ENCODE measurements around the gene GIT2. TPM values are rescaled to one million over a fixed set of nuclear protein-coding genes. Genes with fewer than 3 reads are reported as not detected.
"Not testable (repeated sequence)": the region's sequence is repeated elsewhere in the genome, so short reads cannot be mapped to it uniquely, and the experiment has no call there.

Gene GIT2
- total RNA-seq, 1 donor from 2014 or later: 72.3 TPM

GRCh38 chr12:109988274-109988673 lies 7.9 kb downstream of the GIT2 start:
- Mint-ChIP-seq H3K4me1 (ENCODE audit: low read depth) (peaks cover 40% of the 10 kb centered on the region), H3K9me3 (no peaks in the 10 kb centered on the region), H3K4me3 (ENCODE audit: low read depth) (no peak overlapping the region), H3K36me3 (ENCODE audit: low read depth) (peaks cover 71% of the 10 kb centered on the region), H3K27me3 (ENCODE audit: low read depth) (no peaks in the 10 kb centered on the region), H3K27ac (peak overlapping the region; percentile 79)
- intact Hi-C loops (cut with micrococcal nuclease): no loop called here
- no peak for DNase-seq (ENCODE audit: low spot score)

GRCh38 chr12:109987615-109988014 lies 8.6 kb downstream of the GIT2 start:
- Mint-ChIP-seq H3K4me3 (ENCODE audit: low read depth) (no peak overlapping the region), H3K27me3 (ENCODE audit: low read depth) (no peaks in the 10 kb centered on the region), H3K36me3 (ENCODE audit: low read depth) (peaks cover 73% of the 10 kb centered on the region), H3K27ac (peak overlapping the region; percentile 79), H3K9me3 (no peaks in the 10 kb centered on the region), H3K4me1 (ENCODE audit: low read depth) (peaks cover 38% of the 10 kb centered on the region)
- intact Hi-C loops (cut with micrococcal nuclease): loop anchor here (1.0 kb wide), 2 partner anchors 9 to 68 kb away; partner anchors contain the start of gene GIT2
- DNase-seq (ENCODE audit: low spot score): no peak

DNA sequence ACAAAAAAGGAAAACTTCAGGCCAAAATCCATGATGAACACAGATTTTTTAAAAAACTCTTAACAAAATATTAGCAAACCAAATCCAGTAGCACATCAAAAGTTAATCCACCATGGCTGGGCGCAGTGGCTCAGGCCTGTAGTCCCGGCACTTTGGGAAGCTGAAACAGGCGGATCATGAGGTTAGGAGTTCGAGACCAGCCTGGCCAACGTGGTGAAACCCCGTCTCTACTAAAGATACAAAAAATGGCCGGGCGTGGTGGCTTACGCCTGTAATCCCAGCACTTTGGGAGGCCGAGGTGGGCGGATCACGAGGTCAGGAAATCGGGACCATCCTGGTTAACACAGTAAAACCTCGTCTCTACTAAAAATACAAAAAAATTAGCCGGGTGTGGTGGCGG lies 9.9 kb downstream of the GIT2 start:
- H3K9me3 Mint-ChIP-seq; DNase-seq (ENCODE audit: low spot score); H3K27me3 Mint-ChIP-seq (ENCODE audit: low read depth); intact Hi-C loops (cut with micrococcal nuclease); H3K4me3 Mint-ChIP-seq (ENCODE audit: low read depth): not testable (repeated sequence)
- H3K36me3 Mint-ChIP-seq (ENCODE audit: low read depth): peaks cover 77% of the 10 kb centered on the region
- H3K4me1 Mint-ChIP-seq (ENCODE audit: low read depth): peaks cover 46% of the 10 kb centered on the region
- H3K27ac Mint-ChIP-seq: peak overlapping the region; percentile 63

DNA sequence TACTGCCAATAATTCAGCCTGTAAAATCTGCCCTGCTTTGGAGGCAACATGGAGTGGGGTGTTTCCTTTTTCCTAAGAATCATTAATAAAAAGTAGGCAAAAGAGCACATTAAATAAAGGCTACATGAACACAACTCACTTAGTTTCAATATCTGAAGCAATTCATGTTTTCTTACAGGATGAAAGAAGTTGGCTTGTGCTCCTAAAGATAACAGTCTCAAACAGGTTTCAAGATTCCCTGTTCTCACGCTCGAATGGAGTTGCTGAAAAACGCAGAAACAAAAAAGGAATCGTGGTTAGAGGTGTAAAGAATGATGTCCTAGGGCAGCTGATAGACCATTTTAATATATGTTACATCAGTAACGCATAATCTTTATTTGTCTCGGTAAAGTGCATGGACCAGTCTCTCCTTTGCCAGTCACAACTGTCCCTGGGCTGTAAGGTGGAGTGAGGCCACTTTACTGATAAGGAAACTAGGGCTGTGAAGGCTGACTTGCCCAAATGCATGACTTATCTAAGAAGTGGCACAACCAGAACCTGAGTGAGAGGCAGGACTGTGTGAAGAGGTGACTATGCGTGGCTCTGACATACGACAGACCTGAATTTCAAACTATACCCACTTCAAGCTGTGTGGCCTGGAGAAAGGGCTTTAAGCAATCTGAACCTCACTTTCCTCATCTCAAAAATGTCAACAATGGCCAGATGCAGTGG lies 12.6 kb downstream of the GIT2 start:
- Mint-ChIP-seq H3K36me3 (ENCODE audit: low read depth) (peaks cover 81% of the 10 kb centered on the region), H3K4me3 (ENCODE audit: low read depth) (no peak overlapping the region), H3K9me3 (peaks cover 4% of the 10 kb centered on the region), H3K4me1 (ENCODE audit: low read depth) (peaks cover 54% of the 10 kb centered on the region), H3K27ac (peak overlapping the region; percentile 12), H3K27me3 (ENCODE audit: low read depth) (no peaks in the 10 kb centered on the region)
- DNase-seq (ENCODE audit: low spot score): no peak
- intact Hi-C loops (cut with micrococcal nuclease): no loop called here

- Mint-ChIP-seq H3K4me3 (ENCODE audit: low read depth) (peak overlapping the region; percentile 9), H3K9me3 (peaks cover 8% of the 10 kb centered on the region), H3K4me1 (ENCODE audit: low read depth) (peaks cover 53% of the 10 kb centered on the region), H3K27ac (peak overlapping the region; percentile 87), H3K36me3 (ENCODE audit: low read depth) (peaks cover 83% of the 10 kb centered on the region), H3K27me3 (ENCODE audit: low read depth) (no peaks in the 10 kb centered on the region)
- DNase-seq (ENCODE audit: low spot score): no peak
- intact Hi-C loops (cut with micrococcal nuclease): no loop called here
Measured at GRCh38 chr12:109982210-109982609, 14.0 kb downstream of the GIT2 start.

- Mint-ChIP-seq H3K27me3 (ENCODE audit: low read depth) (no peaks in the 10 kb centered on the region), H3K9me3 (peaks cover 8% of the 10 kb centered on the region), H3K4me1 (ENCODE audit: low read depth) (peaks cover 53% of the 10 kb centered on the region), H3K36me3 (ENCODE audit: low read depth) (peaks cover 86% of the 10 kb centered on the region), H3K27ac (peak overlapping the region; percentile 87), H3K4me3 (ENCODE audit: low read depth) (peak overlapping the region; percentile 6)
- peak; percentile 54 for DNase-seq (ENCODE audit: low spot score)
- intact Hi-C loops (cut with micrococcal nuclease): loop anchor here (2.0 kb wide), 1 partner anchor 13 kb away; no protein-coding TSS in a partner anchor
Measured at GRCh38 chr12:109981311-109981710, 14.9 kb downstream of the GIT2 start.

- Mint-ChIP-seq H3K4me3 (ENCODE audit: low read depth) (no peak overlapping the region), H3K27me3 (ENCODE audit: low read depth) (no peaks in the 10 kb centered on the region), H3K4me1 (ENCODE audit: low read depth) (peaks cover 25% of the 10 kb centered on the region), H3K36me3 (ENCODE audit: low read depth) (peaks cover 84% of the 10 kb centered on the region), H3K27ac (no peak overlapping the region), H3K9me3 (peaks cover 11% of the 10 kb centered on the region)
- DNase-seq (ENCODE audit: low spot score): no peak
- intact Hi-C loops (cut with micrococcal nuclease): loop anchor here (5.0 kb wide), 1 partner anchor 34 kb away; no protein-coding TSS in a partner anchor
Measured at GRCh38 chr12:109972821-109973220, 23.3 kb downstream of the GIT2 start.

GRCh38 chr12:109968801-109969200 lies 27.4 kb downstream of the GIT2 start:
- Mint-ChIP-seq H3K27me3 (ENCODE audit: low read depth) (no peaks in the 10 kb centered on the region), H3K4me3 (ENCODE audit: low read depth) (no peak overlapping the region)

DNA sequence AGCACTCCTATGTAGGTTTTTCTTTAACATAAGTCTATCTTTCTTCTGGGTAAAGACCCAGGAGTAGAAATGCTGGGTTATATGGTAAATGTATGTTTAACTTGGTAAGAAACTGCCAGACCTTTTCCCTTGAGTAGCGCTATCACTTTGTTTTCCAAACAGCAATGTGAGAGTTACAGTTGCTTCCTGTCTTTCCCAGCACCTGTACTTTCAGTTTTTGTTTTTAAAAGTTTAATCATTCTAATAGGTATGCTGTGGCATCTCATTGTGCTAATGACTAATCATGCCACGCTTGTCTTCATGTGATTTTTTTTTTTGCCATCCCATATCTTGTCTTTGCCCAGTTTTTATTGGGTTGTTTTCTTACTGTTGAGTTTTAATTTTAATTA lies 28.1 kb downstream of the GIT2 start:
- no peak for DNase-seq (ENCODE audit: low spot score)
- Mint-ChIP-seq H3K27me3 (ENCODE audit: low read depth) (no peaks in the 10 kb centered on the region), H3K9me3 (no peaks in the 10 kb centered on the region), H3K27ac (peak overlapping the region; percentile 81), H3K36me3 (ENCODE audit: low read depth) (peaks cover 78% of the 10 kb centered on the region), H3K4me3 (ENCODE audit: low read depth) (peak overlapping the region; percentile 13), H3K4me1 (ENCODE audit: low read depth) (peaks cover 31% of the 10 kb centered on the region)
- intact Hi-C loops (cut with micrococcal nuclease): no loop called here

More at GRCh38 chr12:109968801-109969200, 27.4 kb downstream of the GIT2 start:
- no peaks in the 10 kb centered on the region for H3K9me3 Mint-ChIP-seq
- DNase-seq (ENCODE audit: low spot score): no peak
- no peak overlapping the region for H3K27ac Mint-ChIP-seq
- peaks cover 78% of the 10 kb centered on the region for H3K36me3 Mint-ChIP-seq (ENCODE audit: low read depth)
- intact Hi-C loops (cut with micrococcal nuclease): no loop called here
- peaks cover 31% of the 10 kb centered on the region for H3K4me1 Mint-ChIP-seq (ENCODE audit: low read depth)

- intact Hi-C loops (cut with micrococcal nuclease): no loop called here
- peaks cover 79% of the 10 kb centered on the region for H3K36me3 Mint-ChIP-seq (ENCODE audit: low read depth)
- peak overlapping the region; percentile 2 for H3K4me3 Mint-ChIP-seq (ENCODE audit: low read depth)
- peak overlapping the region; percentile 81 for H3K27ac Mint-ChIP-seq
- no peaks in the 10 kb centered on the region for H3K27me3 Mint-ChIP-seq (ENCODE audit: low read depth)
- DNase-seq (ENCODE audit: low spot score): no peak
- H3K9me3 Mint-ChIP-seq: no peaks in the 10 kb centered on the region
- peaks cover 31% of the 10 kb centered on the region for H3K4me1 Mint-ChIP-seq (ENCODE audit: low read depth)
Measured at GRCh38 chr12:109967383-109968031, 28.7 kb downstream of the GIT2 start.

DNA sequence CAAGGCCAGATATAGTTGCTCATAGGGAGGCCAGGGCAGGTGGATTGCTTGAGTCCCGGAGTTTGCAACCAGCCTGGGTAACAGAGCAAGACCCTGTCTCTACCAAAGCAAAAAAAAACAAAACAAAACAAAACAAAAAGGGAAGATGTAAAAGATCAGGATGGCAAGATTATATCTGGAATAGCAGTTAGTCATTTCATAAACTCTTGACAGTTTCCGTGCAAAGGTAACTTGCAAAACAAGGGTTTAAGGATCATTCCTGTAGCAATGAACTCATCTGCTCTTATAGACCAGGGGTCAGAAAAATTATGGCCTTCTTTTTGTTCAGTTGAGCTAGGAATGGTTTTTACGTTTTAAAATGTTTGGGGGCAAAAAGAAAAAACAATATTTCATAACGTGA lies 29.6 kb downstream of the GIT2 start:
- H3K4me3 Mint-ChIP-seq (ENCODE audit: low read depth): no peak overlapping the region
- peak overlapping the region; percentile 61 for H3K27ac Mint-ChIP-seq
- H3K36me3 Mint-ChIP-seq (ENCODE audit: low read depth): peaks cover 80% of the 10 kb centered on the region
- H3K27me3 Mint-ChIP-seq (ENCODE audit: low read depth): no peaks in the 10 kb centered on the region
- peaks cover 27% of the 10 kb centered on the region for H3K4me1 Mint-ChIP-seq (ENCODE audit: low read depth)
- intact Hi-C loops (cut with micrococcal nuclease): no loop called here
- DNase-seq (ENCODE audit: low spot score): no peak
- no peaks in the 10 kb centered on the region for H3K9me3 Mint-ChIP-seq

GRCh38 chr12:109963743-109964429 lies 32.3 kb downstream of the GIT2 start:
- H3K4me3 Mint-ChIP-seq (ENCODE audit: low read depth): no peak overlapping the region
- no peaks in the 10 kb centered on the region for H3K9me3 Mint-ChIP-seq
- DNase-seq (ENCODE audit: low spot score): no peak
- no peaks in the 10 kb centered on the region for H3K27me3 Mint-ChIP-seq (ENCODE audit: low read depth)
- peaks cover 76% of the 10 kb centered on the region for H3K36me3 Mint-ChIP-seq (ENCODE audit: low read depth)
- peak overlapping the region; percentile 57 for H3K27ac Mint-ChIP-seq
- intact Hi-C loops (cut with micrococcal nuclease): no loop called here
- peaks cover 23% of the 10 kb centered on the region for H3K4me1 Mint-ChIP-seq (ENCODE audit: low read depth)

GRCh38 chr12:109963330-109963729 lies 32.8 kb downstream of the GIT2 start:
- DNase-seq (ENCODE audit: low spot score): no peak
- H3K36me3 Mint-ChIP-seq (ENCODE audit: low read depth): peaks cover 81% of the 10 kb centered on the region
- no peaks in the 10 kb centered on the region for H3K9me3 Mint-ChIP-seq
- H3K27me3 Mint-ChIP-seq (ENCODE audit: low read depth): no peaks in the 10 kb centered on the region
- peaks cover 23% of the 10 kb centered on the region for H3K4me1 Mint-ChIP-seq (ENCODE audit: low read depth)
- intact Hi-C loops (cut with micrococcal nuclease): no loop called here
- no peak overlapping the region for H3K4me3 Mint-ChIP-seq (ENCODE audit: low read depth)
- H3K27ac Mint-ChIP-seq: peak overlapping the region; percentile 57

Measured in activated T-helper 2 cell treated with anti-CD3 and anti-CD28 coated beads, Interferon-gamma antibody, Interleukin-2, Interleukin-4, amounts not matched to agents 10 μg/mL and 5 μg/mL and 100 μg/mL, durations not matched to agents 14 hours and 24 hours and 36 hours (primary cell).